Endothelial cell of umbilical vein (primary cell): ENCODE data around the gene CD68. TPM values are rescaled to one million over a fixed set of nuclear protein-coding genes. Genes with fewer than 3 reads are reported as not detected.
A peak's percentile ranks its signal among the peaks of the same experiment; 100 is the strongest.

Source experiments
- Bru-seq: library from RNA; stranded (reverse); fragments of 400-500 nt; gene quantifications from one replicate; lab custom pipeline; 2021; lab: Mats Ljungman, UMichigan
- BruChase-seq, 2 experiments: library from RNA; stranded (reverse); fragments of 400-500 nt; gene quantifications; one replicate each; lab custom pipeline; 2021; lab: Mats Ljungman, UMichigan
- BruUV-seq: library from RNA; stranded (reverse); fragments of 400-500 nt; replicated peaks from 2 replicates; lab custom pipeline; 2021; lab: Mats Ljungman, UMichigan
- CTCF ChIA-PET: fragments of 300-600, 350-600 bp; sonication (Branson Sonifier 250); formaldehyde crosslinking; loops from one replicate; lab custom pipeline; 2021; ENCODE audit warnings: antibody characterized with exemption, inconsistent platforms; lab: Charles Lee
- POLR2A ChIA-PET: fragments of 300-600, 350-600 bp; sonication (Branson Sonifier 250); formaldehyde crosslinking; loops from one replicate; lab custom pipeline; 2021; ENCODE audit warnings: antibody characterized with exemption, inconsistent platforms; lab: Charles Lee
- DNase-seq: peaks from one replicate; pipeline ENCODE4 v3.0.0-alpha.2; 2011; ENCODE audit warnings: low read depth, low spot score
- FAIRE-seq: peaks from 2 replicates; lab custom pipeline; 2011; peaks lifted over from hg19 to GRCh38; lab: Jason Lieb, UNC
- H2AFZ ChIP-seq: 2 replicates; pipeline ENCODE4 v1.6.0; 2012; ENCODE audit warnings: low read depth, low read length, control low read depth, inconsistent platforms
- H3K27ac ChIP-seq: 2 replicates; pipeline ENCODE4 v1.5.1; 2011; ENCODE audit warnings: low read depth, mild to moderate bottlenecking, control low read depth, low read length, moderate library complexity; ENCODE audit not compliant: insufficient read depth
- H3K27me3 ChIP-seq, 2 experiments: 2 replicates each; pipeline versions ENCODE4 v1.6.0 to v1.6.1; 2011; ENCODE audit warnings: low read length in 2 of 2, mixed read lengths in 1 of 2; ENCODE audit not compliant: control insufficient read depth in 2 of 2, insufficient read depth in 2 of 2
- H3K36me3 ChIP-seq, 2 experiments: 2 replicates in 1 of 2; 3 replicates in 1 of 2; pipeline ENCODE4 v1.5.1; 2011; ENCODE audit warnings: low read length in 2 of 2, mild to moderate bottlenecking in 1 of 2, moderate library complexity in 1 of 2; ENCODE audit not compliant: control insufficient read depth in 2 of 2, insufficient read depth in 2 of 2; ENCODE audit errors: extremely low read depth in 1 of 2
- H3K4me1 ChIP-seq: 3 replicates; pipeline ENCODE4 v1.5.1; 2011; ENCODE audit warnings: mild to moderate bottlenecking, low read length; ENCODE audit not compliant: control insufficient read depth, insufficient read depth; ENCODE audit errors: extremely low read depth
- H3K4me2 ChIP-seq: 2 replicates; pipeline ENCODE4 v1.6.1; 2011; ENCODE audit warnings: low read length, control low read depth, mixed read lengths; ENCODE audit not compliant: insufficient read depth
- H3K4me3 ChIP-seq, 3 experiments: fragments of 200-600 bp in 1 of 3; sonication (generic), shearing (Covaris generic) in 1 of 3; replicated peaks in 1 of 3; 2 replicates each; pipeline ENCODE4 v1.5.1; 2011 to 2016; ENCODE audit warnings: control low read depth in 3 of 3, low read length in 3 of 3, mild to moderate bottlenecking in 2 of 3, inconsistent platforms in 1 of 3, low read depth in 1 of 3, moderate library complexity in 1 of 3; ENCODE audit not compliant: insufficient read depth in 1 of 3
- H3K79me2 ChIP-seq: 2 replicates; pipeline ENCODE4 v1.6.0; 2012; ENCODE audit warnings: low read length, inconsistent platforms; ENCODE audit not compliant: control insufficient read depth, insufficient read depth
- H3K9ac ChIP-seq: replicated peaks from 2 replicates; pipeline ENCODE3; 2011; ENCODE audit warnings: low read length, control low read depth; ENCODE audit not compliant: insufficient read depth; ENCODE audit errors: extremely low read depth
- H3K9me1 ChIP-seq: replicated peaks from 3 replicates; pipeline ENCODE4 v1.6.0; 2011; ENCODE audit warnings: mild to moderate bottlenecking, low read length; ENCODE audit not compliant: control insufficient read depth, insufficient read depth; ENCODE audit errors: extremely low read depth
- H3K9me3 ChIP-seq: replicated peaks from 2 replicates; pipeline ENCODE4 v1.5.1; 2012; ENCODE audit warnings: low read length, inconsistent platforms; ENCODE audit not compliant: control insufficient read depth, insufficient read depth
- H4K20me1 ChIP-seq: replicated peaks from 2 replicates; pipeline ENCODE3; 2011; ENCODE audit warnings: mild to moderate bottlenecking, low read length; ENCODE audit not compliant: control insufficient read depth, insufficient read depth; ENCODE audit errors: extremely low read depth
- CTCF ChIP-seq, 2 donors: IDR thresholded peaks; 1 replicate in 1 of 2; 2 replicates in 1 of 2; pipeline ENCODE4 v1.5.1; 2011; ENCODE audit warnings: low read length in 2 of 2, mild to moderate bottlenecking in 2 of 2, moderate library complexity in 2 of 2, control low read depth in 1 of 2, inconsistent platforms in 1 of 2, low read depth in 1 of 2; ENCODE audit not compliant: insufficient read depth in 1 of 2; ENCODE audit errors: extremely low read depth in 1 of 2
- FOS ChIP-seq: IDR thresholded peaks from 2 replicates; pipeline ENCODE4 v1.6.1; 2011; ENCODE audit warnings: mild to moderate bottlenecking, low read length, moderate library complexity, borderline replicate concordance; ENCODE audit not compliant: insufficient read depth
- GATA2 ChIP-seq: IDR thresholded peaks from 2 replicates; pipeline ENCODE4 v1.7.0; 2011; ENCODE audit warnings: low read depth, mild to moderate bottlenecking, moderate library complexity, mixed read lengths, low read length; ENCODE audit not compliant: insufficient read length, insufficient read depth
- JUN ChIP-seq: IDR thresholded peaks from 2 replicates; pipeline ENCODE4 v1.6.1; 2011; ENCODE audit warnings: borderline replicate concordance, low read depth; ENCODE audit not compliant: insufficient read length, insufficient read depth
- MAX ChIP-seq: IDR thresholded peaks from 2 replicates; pipeline ENCODE4 v1.6.1; 2011; ENCODE audit not compliant: insufficient read depth, insufficient read length
- POLR2A ChIP-seq: IDR thresholded peaks from 2 replicates; pipeline ENCODE4 v1.6.1; 2012; ENCODE audit warnings: low read depth, mild to moderate bottlenecking, control low read depth, low read length
- POLR2AphosphoS5 ChIP-seq: IDR thresholded peaks from 2 replicates; pipeline ENCODE4 v1.6.1; 2012; ENCODE audit warnings: low read depth, mild to moderate bottlenecking, control low read depth, low read length, moderate library complexity; ENCODE audit not compliant: insufficient read depth
- dilution Hi-C: fragments of 300-500 bp; cut with MboI; formaldehyde crosslinking; loops from one replicate; pipeline ENCODE4 v1.15.0; 2019; ENCODE audit warnings: low sequenced_read_pairs; ENCODE audit not compliant: extremely low pct_ligation_motif_present
- intact Hi-C: fragments of 100-400 bp; cut with micrococcal nuclease; formaldehyde crosslinking; loops from one replicate; pipeline ENCODE4 v1.10.0; 2022
- long read RNA-seq: library from polyadenylated mRNA; stranded (forward); transcript quantifications from one replicate; pipeline ENCODE4 v2.0.0, GENCODE V29; 2021
- polyA minus RNA-seq, 3 experiments: library from RNA; depleted of rRNA, polyadenylated mRNA; stranded (reverse); fragments of >200 nt; gene quantifications; 1 replicate in 1 of 3; 2 replicates in 2 of 3; pipeline ENCODE4 v1.2.3, GENCODE V29; 2011
- polyA plus RNA-seq, 4 experiments: library from polyadenylated mRNA; depleted of rRNA in 3 of 4; stranded (reverse) in 3 of 4; unstranded in 1 of 4; fragments of >200 nt; gene quantifications; 2 replicates each; pipeline versions ENCODE4 v1.2.1 to v1.2.3, GENCODE V29; 2011 to 2012; ENCODE audit warnings: missing spikeins in 1 of 4
- total RNA-seq: library from RNA; stranded (reverse); gene quantifications from 2 replicates; pipeline ENCODE4 v1.2.3, GENCODE V29; 2021

CD68 gene
- 2.9 and 4.5 TPM in 2 replicates for total RNA-seq
- 29.1 and 30.8 TPM in 2 replicates for polyA plus RNA-seq
- polyA plus RNA-seq (2011; cell fraction: cytosol; rRNA removed) = 13.1 and 20.9 TPM in 2 replicates
- polyA plus RNA-seq (2011; cell fraction: nucleus; rRNA removed) = 2.1 TPM in 2 replicates
- polyA plus RNA-seq (2012) = 18.9 and 35.4 TPM in 2 replicates
- 9.3 and 26.8 TPM in 2 replicates for polyA minus RNA-seq
- polyA minus RNA-seq (2011; cell fraction: cytosol; rRNA and poly(A)+ RNA removed) = 1.0 TPM
- 3.0 and 4.7 TPM in 2 replicates for polyA minus RNA-seq (2011; cell fraction: nucleus; rRNA and poly(A)+ RNA removed)
- Bru-seq, nascent RNA = percentile 47 among the genes with signal in this experiment
- percentile 46 among the genes with signal in this experiment for BruChase-seq, experiment 1, labeled RNA remaining after a 6-hour chase
- BruChase-seq, experiment 2, labeled RNA remaining after a 2-hour chase = percentile 36 among the genes with signal in this experiment
- long read RNA-seq, transcript CD68-201 (6 exons, 1,878 nt) = major isoform, 10 of 14 reads
- long read RNA-seq, partial matches to known transcripts = 1 of 14 reads
- long read RNA-seq, other reads (novel, unspliced or antisense) = 2 of 14 reads

- Histone ChIP-seq H3K79me2 (peaks cover 45% of the 10 kb centered on the region), H3K9me1 (no peaks in the 10 kb centered on the region), H3K4me1 (peaks cover 61% of the 10 kb centered on the region), H3K27me3 (no peaks in the 10 kb centered on the region), H3K9ac (no peak within 1 kb of the TSS), H4K20me1 (peaks cover 9% of the 10 kb centered on the region), H3K4me3 (no peak within 1 kb of the TSS), H3K4me2 (no peak within 1 kb of the TSS), H3K36me3 (peaks cover 32 to 45% of the 10 kb centered on the region in 2 experiments), H3K27ac (peak within 1 kb of the TSS; percentile 42), H3K9me3 (no peaks in the 10 kb centered on the region), H2AFZ (no peak within 1 kb of the TSS)
- BruUV-seq = no TSS peak
- ChIA-PET POLR2A (interaction anchor here (0.6 to 1.6 kb wide), 4 partner anchors 11 to 108 kb away, joined by 3 to 6 read pairs (median 4); partner anchors contain the start of genes SOX15 and TP53), CTCF (interaction anchor here (0.6 to 4.8 kb wide), 6 partner anchors 10 to 564 kb away, joined by 3 to 48 read pairs (median 4); partner anchors contain the start of genes SOX15 and TP53)
- peak; percentile 98 for FAIRE-seq
- intact Hi-C loops (no loop called here), dilution Hi-C loops (no loop called here)
- DNase-seq = peak; percentile 90
- TF ChIP-seq CTCF (IDR thresholded peaks at IDR 0.05; ENCODE audit: extremely low read depth in 1 of 2, insufficient read depth in 1 of 2, low read depth in 1 of 2, low read length in 2 of 2) (no peak), POLR2AphosphoS5 (peak; percentile 98), MAX (peak; percentile 44), JUN (peak; percentile 47), POLR2A (peak; percentile 98), FOS (peak; percentile 83), GATA2 (no peak)
Measured at GRCh38 chr17:7579001-7579833, at the start of gene CD68. TSS of gene CD68 (plus strand) at chr17:7579638. CDS start at chr17:7579678, 40 bp downstream.
